GM19238 (cell line): ENCODE measurements around the gene ADAMTS8.
"Not testable (repeated sequence)": the region's sequence is repeated elsewhere in the genome, so short reads cannot be mapped to it uniquely, and the experiment has no call there.

ENCODE experiments used
- DNase-seq: peaks from one replicate; pipeline ENCODE4 v3.0.0; 2011; ENCODE audit warnings: low spot score; ENCODE audit not compliant: insufficient read length

The ADAMTS8 gene

DNA sequence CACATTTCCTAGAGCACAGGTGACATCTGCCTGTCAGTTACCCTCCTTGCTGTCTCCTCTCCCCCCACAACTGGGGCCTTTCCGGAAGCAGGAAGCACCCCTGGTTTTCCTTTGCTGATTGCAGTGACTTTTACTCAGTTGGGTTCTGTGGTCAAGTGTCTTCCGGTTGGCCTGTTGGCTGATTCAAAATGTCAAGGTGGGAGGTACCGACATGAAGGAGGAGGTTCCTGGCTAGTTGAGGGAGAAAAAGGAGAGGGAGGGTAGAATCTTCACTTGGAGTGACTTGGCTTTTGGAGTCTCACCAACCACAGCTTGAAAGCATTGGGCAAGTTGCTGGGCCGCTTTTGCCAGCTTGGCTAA is 10.7 kb upstream of the ADAMTS8 start:
- no peak for DNase-seq

DNA sequence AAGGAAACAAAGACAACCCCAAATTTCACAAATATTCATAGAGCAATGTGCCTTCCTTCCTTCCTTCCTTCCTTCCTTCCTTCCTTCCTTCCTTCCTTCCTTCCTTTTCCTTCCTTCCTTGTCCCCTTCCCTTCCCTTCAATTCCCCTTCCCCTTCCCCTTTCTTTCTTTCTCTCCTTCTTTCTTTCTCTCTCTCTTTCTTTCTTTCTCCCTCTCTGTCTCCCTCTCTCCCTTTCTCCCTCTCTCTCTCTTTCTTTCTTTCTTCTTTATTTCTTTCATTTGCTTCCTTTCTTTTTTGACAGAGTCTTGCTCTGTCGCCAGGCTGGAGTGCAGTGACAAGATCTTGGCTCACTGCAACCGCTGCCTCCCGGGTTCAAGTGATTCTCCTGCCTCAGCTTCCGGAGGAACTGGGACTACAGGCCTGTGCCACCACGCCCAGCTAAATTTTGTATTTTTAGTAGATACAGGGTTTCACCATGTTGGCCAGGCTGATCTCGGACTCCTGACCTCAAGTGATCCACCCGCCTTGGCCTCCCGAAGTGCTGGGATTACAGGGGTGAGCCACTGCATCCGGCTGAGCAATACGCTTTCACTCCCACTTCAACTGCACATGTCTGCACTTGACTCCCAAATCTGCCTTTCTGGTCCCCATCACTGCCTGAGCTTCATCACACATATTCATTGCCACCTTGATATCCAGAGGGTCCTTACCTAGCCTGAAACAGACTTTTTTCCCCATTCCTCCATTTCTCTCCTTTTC is 10.2 kb upstream of the ADAMTS8 start:
- DNase-seq, result not testable (repeated sequence)

DNA sequence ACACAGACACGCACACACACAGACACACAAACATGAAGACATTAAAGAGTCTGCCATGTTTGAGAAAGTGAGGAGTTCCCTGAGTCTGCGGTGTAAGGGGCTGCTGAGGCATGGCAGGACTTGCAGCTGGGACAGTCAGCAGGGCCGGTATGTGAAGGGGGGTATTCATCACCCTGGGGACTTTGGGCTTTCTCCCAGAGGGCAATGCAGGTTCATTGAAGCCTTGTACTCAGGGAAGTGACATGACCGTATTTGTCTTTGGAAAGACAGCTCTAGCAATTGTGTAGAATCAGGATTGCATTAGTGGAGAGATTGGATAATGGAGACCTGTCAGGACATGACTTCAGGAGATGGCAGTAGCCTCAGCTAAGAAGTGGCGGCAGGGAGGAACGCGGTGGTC is 9.4 kb upstream of the ADAMTS8 start:
- DNase-seq, result no peak

DNA sequence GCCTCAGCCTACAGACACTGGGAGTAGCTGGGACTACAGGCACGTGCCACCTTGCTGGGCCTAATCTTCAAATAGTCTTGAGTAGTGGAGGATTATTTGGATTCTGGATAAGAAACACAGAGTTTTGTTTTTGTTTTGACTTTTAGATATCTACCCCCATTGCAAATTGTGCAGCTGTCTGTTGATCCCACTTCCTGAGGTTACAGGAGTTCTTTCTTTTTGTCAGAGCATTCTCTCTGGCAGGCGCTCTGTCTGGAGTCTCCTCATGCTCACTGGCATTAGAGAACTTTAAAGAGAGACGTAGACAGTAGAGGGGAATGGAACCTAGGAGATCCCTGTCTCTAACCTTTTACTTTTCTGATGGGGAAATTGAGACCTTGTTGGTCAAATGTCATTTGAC is 7.8 kb upstream of the ADAMTS8 start:
- no peak for DNase-seq

DNA sequence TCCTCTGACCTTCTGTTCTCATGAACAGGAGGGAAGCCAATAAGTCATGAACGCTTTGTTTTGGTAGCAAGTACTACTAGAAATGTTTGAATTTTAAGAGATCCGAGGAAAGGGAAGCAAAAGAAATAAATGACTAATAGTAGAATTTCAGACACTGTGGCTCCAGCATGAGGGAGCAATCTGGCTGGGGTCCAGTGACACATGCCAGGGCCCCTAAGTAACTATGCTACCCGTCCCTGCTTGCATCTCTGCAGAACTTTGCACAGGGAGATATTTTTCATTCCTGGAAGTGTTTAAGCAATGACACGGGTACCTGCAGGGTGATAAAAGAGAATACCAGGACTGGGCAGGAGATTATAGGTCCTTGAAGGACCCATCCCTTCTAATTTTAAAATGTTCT is 7.3 kb upstream of the ADAMTS8 start:
- DNase-seq, result no peak

DNA sequence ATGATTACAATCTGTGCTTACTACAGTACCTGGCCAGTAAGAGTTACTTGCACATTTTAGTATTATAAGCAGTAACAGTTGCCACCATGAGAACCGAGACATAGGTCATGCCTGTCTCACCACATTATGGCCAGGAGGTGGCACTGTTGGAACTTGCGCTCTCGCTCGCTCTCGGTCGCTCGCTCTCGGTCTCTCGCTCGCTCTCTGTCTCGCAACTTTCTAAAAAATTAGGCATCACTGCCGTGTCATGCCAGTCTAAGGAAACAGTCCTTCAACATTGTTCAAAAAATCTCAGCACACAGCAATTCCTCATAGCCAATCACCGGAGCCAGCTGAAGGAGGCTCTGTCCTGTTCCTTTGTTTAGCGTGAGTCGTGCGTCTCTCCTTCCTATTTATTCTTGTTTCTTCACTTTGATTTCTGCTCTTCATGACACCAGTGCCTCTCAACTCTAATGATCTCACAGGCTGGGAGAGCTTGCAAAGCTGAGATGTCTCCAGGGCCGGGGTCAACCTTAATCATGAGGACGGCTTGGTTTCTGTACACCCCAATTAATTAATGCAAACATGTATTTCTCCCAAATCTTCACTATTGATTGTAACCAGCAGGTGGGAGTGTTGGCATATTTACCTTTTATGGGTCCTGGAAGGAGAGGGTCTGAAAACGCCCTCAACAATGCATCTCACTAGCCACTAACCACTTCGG is 6.3 kb upstream of the ADAMTS8 start:
- peak; percentile 61 for DNase-seq

DNA sequence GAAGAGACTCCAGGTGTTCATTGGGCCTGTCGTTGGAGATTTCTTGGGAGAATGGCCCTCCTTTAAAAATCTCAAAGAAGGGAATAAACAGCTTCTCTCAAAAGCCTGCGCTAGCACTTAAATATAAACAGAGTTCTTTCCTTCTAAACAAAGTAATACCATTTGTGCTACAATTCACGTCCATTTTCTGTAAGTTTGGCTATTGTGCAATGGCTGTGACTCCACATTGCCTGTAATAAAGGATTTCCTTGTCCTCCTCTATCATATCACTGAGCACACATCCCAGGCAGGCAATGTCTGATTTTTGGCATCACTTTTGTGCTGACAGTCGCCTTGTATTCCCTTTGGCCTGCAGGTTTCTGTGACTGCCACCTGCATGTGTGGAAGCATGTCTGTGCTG is 4.9 kb upstream of the ADAMTS8 start:
- DNase-seq, result no peak

DNA sequence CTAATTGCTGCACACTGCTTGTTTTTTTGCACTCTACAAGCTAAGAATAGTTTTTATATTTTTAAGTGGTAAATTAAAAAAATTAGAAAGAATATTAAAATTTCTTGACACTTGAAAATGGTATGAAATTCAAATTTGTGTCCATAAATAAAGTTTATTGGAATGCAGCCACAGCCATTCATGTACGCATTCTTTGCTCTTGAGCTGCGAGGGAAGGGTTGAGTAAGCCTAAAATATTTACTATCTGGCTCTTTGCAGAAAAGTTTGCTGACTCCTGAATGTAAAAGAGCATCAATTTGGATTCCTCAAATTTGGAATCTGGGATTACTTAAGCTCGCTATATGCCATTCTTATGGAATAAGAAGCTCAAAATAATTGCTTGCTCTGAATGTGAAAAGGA is 3.4 kb upstream of the ADAMTS8 start:
- no peak for DNase-seq

DNA sequence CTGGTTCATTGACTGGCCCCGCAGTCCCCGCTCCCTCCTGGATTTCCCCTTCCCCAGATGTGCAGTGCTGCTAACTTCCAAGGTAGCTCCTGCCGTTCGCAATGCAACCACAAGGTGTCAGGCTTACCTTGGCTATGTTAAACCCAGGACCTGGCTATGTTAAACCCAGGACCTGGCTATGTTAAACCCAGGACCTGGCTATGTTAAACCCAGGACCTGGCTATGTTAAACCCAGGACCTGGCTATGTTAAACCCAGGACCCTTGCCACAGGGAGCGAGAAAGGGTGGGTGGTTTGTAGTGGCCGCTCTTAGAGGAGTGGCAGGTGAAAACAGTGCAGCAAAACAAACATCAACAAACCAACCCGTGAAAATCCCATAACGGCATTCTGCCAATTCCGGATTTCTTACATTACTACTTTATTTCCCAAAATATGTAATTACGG is 2.9 kb upstream of the ADAMTS8 start:
- DNase-seq, result peak; percentile 68

DNA sequence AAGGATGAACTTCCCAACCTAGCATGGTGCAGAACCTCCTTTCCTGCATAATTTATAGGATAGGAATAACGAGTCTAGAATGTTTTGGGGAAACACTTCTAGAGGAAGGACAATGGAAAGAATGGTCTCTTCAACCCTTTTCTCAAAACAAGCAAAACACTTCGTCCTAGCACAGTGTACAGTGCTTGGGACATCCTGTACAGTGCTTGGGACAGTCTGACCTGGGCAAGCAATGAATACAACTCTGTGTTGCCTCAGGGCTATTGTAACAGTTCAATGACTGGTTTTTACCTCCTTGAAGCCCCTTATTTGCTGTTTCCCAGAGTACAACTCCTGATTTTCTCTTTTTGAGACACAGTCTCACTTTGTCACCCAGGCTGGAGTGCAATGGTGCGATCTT is 1.6 kb upstream of the ADAMTS8 start:
- no peak for DNase-seq

DNA sequence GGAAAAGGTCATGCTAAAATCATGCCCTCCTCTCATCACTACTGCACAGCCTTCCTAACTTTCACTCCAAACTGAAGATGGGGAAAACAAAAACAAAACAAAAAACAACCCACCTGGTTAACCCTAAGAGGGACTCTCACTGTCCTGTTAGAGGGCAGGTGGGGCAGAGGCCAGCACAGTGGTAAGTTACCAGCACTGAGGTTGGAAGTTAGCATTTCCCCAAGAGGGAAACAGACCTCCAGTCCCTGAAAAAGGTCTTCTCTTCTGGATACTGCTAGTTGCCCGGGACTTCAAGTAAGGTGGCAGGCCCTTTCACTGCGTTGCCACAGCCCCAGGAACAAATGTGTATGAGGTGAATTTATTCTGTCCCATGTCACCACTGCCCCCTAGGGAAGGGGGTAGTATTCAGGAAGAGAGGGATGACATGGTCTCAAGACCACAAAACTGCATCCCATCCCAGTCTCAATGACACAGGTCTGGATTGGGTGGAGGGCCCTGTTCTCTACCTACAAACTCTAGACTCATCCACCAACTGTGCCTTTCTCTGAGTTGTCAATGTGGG is 792 bp upstream of the ADAMTS8 start:
- no peak for DNase-seq

DNA sequence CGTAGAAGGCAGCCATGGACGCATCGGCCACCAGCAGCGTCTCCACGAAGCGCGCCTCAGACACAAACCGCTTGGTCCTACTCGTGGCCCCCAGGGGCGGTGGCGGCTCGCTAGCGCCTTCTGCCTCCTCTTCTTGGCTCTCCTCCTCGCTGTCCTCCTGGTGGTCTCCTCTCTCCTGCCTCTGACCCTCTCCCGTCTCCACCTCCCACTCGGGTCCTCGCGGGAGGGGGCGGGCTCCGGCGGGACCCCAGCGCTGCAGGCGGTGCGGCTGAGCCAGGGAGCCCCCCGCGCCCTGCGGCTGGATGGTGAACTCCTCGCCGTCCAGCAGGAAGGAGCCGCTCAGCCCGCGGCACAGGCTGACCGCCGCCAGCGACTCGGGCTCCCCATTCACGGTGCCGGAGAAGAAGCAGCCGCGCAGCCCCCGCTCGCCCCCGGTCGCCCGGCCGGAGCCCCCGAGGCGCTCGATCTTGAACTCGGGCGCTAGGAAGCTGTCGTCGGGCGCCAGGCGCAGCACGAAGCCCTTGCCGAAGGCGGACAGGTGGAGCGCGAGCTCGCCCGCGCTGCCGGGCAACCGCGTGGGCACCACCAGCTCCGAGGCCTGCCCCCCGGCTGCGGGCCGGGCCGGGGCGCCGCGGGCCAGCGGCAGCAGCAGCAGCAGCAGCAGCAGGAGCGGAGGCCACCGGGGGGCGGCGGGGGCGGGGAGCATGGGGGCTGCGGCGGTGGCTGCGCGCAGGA is 661 bp downstream of the ADAMTS8 start:
- no peak for DNase-seq

DNA sequence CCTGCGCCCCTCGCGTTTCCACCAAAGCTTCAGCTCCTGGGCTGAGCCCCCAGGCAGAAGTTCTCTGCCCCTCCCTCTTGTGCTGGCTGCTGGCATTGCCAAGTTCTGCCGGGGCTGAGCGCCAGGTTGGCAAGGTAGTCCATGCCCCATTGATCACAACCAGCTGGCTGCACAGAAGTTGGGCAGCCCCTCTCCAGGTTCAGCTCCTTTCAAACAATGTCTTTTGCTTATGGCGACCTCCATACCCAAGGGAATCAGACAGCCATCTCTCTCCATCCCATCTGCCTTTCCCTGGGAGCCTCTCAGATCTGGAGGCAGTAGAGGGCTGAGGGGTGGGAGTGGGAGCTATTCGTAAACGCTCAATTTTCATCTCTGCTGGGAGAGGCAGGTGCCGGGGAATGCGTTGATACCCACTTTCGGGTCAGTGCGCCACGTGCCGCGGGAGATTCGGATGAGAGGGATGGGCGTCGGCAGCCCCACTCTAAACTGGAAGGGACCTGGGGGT is 1.5 kb downstream of the ADAMTS8 start:
- DNase-seq, result no peak

DNA sequence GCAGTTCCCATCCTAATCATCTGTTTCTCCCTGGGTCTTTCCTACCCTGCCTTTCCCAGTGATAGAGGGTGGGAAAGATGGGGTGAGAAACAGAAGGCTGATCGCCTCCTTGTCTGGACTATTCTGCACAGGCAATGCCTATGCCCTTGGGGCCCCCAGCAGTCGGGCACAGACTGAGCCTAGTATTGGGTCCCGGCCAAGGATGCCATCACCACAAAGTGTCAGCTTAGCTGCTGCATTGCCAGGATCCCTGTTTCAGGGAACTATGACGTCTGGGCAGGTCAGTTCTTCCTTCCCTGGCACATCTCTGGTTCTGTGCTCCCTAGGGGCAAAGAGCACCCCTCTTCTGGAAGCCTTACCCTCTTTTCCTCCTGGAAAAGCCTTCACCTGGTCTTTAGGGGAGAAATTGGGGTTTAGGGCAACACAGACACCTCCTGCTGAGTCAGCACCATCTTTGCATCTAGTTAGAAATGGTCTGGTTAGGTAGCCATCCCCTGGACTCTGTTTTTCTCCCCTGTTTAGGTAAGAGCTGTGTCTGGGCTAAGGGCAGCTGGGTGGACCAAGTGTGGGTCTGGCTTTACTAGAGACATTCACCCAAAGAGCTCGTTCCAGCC is 2.1 kb downstream of the ADAMTS8 start:
- DNase-seq, result no peak

DNA sequence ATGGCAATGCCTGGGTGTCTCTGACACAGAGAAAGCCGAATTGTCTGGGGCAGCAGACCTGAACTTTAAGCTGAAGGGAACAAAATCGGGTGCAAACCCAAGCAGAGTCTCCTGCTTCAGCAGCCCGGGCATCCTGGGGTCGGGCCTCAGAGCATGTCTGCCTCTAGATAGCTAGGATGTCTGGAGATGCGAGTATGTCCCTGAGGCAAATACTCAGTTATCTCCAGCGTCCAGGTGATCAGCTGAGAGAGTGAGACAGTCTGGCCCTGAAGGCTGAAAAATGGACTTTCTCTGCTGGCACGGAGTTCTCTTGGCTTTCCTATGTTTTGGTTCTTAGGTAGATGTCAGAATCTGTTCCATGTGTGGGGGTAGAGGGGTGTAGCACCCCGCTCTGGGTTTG is 3.3 kb downstream of the ADAMTS8 start:
- no peak for DNase-seq

DNA sequence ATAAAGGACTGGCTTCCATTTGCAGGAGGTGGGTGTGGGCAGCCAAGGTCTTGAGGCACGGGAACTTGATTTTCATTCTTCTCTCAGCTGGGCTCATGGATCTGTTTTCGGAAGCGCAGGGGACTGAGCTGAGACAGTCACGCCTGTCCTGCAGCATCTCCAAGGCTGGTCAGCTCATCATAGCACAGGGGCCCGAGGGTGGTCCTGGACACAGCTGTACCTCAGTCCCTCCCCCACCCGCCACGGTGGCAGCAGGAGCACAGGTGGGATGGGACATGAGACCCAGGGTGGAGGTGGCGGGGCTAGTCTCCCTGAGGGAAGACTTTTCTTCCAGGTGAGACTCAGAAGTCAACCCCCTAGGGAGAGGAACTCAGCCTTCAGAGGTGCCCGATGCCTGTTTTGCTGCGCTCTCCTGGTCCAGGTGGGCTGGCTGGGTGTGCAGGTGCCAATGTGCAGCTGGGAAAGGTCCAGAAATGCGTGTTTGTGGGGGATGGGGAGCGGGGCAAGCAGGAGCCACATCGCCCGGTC is 3.7 kb downstream of the ADAMTS8 start:
- no peak for DNase-seq

DNA sequence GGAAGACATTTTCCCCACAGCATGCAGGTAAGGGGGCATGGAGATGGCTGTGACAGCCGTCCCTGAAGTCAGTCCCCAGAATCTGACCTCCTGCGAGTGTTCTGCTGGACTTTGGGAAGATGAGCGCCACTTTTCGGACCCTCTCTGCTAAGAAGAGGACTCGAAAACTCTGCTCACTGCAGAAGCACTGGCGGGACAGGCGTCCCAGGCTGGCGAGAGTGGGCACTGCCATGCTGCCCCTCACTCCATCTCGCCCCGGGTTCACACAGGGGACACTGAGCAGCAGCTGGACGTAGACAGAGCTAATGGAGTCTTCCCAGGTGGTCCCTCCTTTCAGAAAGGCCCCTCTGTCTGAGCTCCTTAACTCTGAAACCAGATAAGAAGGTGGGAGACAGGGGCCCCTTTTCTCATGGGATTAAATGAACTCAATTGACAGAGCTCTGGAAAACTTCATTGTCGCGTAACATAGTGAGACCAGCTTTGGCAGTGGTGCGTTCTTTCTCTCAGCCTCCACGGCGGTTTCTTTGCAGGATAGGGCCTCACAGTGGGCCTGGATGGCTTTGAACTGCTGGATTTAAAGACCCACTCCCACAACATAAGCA is 4.8 kb downstream of the ADAMTS8 start:
- no peak for DNase-seq

DNA sequence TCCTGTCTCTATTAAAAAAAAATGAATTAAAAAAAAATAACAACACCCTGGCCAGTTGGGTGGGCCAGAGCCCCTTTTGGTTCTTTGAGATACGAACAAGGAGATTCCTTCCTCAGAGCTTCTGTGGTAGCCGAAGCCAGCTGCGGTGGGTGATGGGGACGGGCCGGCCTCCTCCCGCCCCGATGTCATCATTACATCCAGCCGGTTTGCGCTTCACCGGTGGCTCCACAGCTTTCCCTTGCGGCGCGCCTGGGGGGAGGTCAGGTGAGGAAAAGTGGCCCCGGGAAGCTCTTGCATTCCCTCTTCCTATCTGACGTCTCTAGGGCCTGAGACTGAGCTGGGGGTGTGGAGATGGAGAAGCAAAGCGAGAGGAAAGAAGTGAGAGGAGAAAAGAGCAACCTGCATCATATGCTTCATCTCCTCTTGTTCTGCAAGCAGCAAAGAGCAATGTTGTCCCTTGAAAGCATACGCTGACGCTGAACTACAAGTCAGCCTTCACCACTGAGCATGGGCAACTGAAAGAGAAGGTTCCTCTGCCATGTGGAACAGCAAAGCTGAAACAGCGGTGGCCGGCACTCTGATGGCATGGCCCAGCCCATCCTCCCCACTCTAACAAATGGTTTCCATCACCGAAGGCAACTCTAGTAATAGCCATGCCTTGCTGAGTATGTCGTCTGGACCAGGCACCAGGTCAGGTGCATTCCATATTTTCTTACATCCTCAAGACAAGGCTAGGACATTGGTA is 6.0 kb downstream of the ADAMTS8 start:
- DNase-seq, result no peak

DNA sequence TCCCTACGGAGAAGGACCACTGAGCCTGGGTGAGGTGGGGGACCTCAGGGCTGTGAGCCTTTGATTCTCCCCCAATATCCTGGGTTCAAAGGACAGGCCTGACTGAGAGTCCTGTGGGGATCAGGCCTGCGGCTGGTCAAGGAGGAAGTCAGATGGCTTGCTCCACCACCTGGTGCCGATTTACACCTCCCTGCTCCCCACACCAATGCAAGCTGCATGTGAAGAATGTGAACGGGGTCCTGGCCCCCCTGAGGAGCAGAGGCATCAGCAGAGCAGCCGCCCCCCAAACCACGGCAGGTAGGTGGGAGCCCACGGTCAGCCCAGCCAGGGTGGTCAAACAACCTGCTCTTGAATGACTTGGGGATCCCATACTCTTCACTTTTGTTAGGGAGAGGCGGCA is 6.7 kb downstream of the ADAMTS8 start:
- DNase-seq, result no peak

DNA sequence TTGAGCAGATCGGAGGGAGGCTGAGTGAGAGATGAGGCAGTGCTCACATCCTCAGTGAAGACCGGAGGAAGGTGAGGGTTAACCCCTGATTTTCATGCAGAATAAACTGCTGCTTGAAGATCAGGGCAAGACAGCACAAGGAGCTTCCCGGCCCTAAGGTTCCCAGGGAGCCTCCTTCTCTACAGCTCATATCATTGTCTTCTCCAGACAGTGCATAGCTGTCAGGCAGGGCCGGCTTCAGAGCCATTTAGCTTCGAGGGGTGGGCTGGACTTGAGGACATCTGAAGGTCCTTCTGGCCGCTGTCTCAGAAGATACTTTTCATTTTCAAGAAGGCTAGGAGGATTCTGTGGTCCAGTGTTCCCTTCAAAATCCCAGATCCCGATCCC is 7.2 kb downstream of the ADAMTS8 start:
- no peak for DNase-seq
